Measurements from ENCODE around the gene CATSPERE. TPM values are rescaled to one million over a fixed set of nuclear protein-coding genes. Genes with fewer than 3 reads are reported as not detected.
A peak's percentile ranks its signal among the peaks of the same experiment; 100 is the strongest.
"Not testable (repeated sequence)": the region's sequence is repeated elsewhere in the genome, so short reads cannot be mapped to it uniquely, and the experiment has no call there.

Gene CATSPERE
- total RNA-seq, 2 donors from 2014 or later, result 1.5 TPM

DNA sequence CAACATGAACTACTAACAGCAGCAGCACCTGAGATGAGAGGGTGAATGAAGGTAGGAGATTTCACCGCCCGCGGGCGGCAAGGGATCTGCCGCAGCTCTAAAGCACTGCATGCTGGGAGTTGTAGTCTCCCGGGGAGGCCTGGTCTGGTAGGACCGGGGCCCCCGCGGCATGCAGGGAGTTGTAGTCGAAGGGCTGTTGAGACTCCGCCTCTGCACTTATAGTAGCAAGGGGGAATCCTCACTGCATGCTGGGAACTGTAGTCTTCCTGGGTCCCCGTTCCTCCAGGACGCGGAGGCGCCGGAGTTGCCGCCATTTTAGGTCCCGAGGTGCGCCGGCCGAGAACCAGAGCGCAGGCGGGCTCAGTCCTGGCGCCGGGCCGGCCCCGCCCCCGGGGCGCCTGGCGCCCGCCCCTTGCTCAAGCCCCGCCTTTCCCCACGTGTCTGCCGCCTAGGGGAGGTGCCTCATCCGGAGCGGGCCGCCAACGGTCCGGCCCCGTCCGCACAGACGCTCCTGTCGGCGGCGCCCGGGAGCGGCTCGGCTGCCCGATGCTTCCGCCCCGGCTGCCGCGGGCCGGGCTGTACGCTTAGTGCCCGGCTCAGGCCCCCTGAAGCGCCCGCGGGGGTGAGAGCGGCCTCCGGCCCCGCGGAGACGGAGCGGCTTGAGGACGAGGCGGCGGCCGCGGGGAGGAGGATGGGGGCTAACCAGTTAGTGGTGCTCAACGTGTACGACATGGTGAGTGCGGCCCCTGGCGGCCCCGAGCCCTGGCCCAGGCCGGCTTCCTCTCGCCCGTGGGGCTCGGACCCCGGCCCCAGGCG lies 191.8 kb downstream of the CATSPERE start, which contains the start of gene DESI2:
Gene DESI2 (plus strand): TSS at position 504 of the 816 bp plus-strand sequence. CDS start 188 bp downstream, at position 692.
- intact Hi-C loops (cut with DNase I), result loop anchor here in 1 of 2 donors (1.0 kb wide), 1 partner anchor 77 kb away; no protein-coding TSS in a partner anchor
- DNase-seq (ENCODE audit: low spot score), result peak; percentile 99

- no peak for DNase-seq (ENCODE audit: low spot score)
- intact Hi-C loops (cut with DNase I), result loop anchor here in 1 of 2 donors (1.0 kb wide), 1 partner anchor 77 kb away; no protein-coding TSS in a partner anchor
Observed at GRCh38 chr1:244653439-244654107, 192.5 kb downstream of the CATSPERE start.

DNA sequence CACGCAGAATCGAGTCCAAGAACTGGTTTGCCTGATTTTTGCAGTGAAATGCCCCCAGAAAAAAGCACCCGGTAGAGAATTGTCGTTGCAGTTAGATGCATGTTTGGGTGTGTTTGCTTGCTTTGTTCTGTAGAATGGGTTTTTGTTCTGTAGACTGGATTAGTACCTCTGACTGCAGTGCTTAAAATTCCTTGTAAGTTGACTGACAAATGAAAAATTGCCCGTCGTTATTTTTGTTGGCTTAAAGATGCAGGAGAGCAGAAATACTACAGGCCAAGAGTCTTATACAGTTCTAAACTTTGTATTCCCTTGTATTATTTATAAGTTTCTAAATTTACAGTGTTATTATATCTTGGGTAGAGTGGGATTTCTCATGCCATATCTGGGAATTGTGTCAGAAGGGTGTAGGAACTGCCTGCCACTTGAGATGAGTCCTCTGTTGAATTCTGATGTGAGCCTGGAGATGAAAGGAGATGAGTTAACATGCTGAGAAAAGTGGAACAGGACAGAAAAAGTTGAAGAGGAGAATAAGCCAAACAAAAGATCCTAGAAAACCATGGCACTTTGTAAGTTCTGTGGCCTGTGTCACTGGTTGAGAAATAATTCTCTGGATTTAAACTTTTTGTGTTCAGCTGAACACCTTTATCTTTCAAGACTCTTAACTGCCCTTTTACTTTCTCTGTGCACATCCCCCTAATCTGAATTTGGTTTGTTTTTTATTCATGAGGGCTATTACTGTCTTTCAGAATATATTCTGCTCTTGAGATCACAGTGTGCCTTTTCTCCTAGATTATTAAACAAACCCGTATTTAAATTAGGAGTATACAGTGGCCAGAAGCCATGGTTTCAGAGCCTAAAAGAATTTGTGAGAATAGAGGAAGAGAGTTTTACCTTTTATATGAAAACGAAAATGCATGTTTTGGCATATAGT lies 193.3 kb downstream of the CATSPERE start:
- intact Hi-C loops (cut with DNase I), result no loop called here

DNA sequence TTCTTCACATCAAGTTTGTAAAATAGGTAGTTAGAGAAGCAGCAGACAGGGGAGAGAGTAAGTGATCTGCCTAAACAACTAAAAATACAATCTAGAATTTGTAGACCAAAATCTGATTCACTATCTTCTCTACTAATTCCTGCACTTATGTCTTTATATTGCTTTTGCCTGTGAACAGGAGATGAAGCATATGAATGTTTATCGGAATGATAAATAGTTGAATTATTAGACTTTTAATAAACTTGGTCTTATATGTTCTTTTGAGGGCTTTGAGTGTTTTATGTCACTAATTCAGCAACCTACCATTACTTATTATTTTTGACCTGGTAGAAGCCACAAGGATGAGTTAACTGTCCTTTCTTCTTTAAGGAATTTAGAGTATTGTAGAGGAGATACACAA lies 194.1 kb downstream of the CATSPERE start:
- intact Hi-C loops (cut with DNase I), result no loop called here
- DNase-seq (ENCODE audit: low spot score), result no peak

More for the DNA sequence above, 193.3 kb downstream of the CATSPERE start:
- DNase-seq (ENCODE audit: low spot score), result no peak

- intact Hi-C loops (cut with DNase I), result no loop called here
Observed at GRCh38 chr1:244657421-244657820, 196.3 kb downstream of the CATSPERE start.

GRCh38 chr1:244659694-244660093 lies 198.6 kb downstream of the CATSPERE start:
- intact Hi-C loops (cut with DNase I), result no loop called here
- DNase-seq (ENCODE audit: low spot score), result no peak

More at GRCh38 chr1:244657421-244657820, 196.3 kb downstream of the CATSPERE start:
- DNase-seq (ENCODE audit: low spot score), result no peak

- no peak for DNase-seq (ENCODE audit: low spot score)
- intact Hi-C loops (cut with DNase I), result no loop called here
Observed at GRCh38 chr1:244660595-244660994, 199.5 kb downstream of the CATSPERE start.

- DNase-seq (ENCODE audit: low spot score); intact Hi-C loops (cut with DNase I): not testable (repeated sequence)
Observed at GRCh38 chr1:244661569-244662312, 200.7 kb downstream of the CATSPERE start.

GRCh38 chr1:244662599-244662998 lies 201.5 kb downstream of the CATSPERE start:
- no peak for DNase-seq (ENCODE audit: low spot score)
- intact Hi-C loops (cut with DNase I), result no loop called here

- intact Hi-C loops (cut with DNase I), result no loop called here
- DNase-seq (ENCODE audit: low spot score), result no peak
Observed at GRCh38 chr1:244664353-244664752, 203.3 kb downstream of the CATSPERE start.

DNA sequence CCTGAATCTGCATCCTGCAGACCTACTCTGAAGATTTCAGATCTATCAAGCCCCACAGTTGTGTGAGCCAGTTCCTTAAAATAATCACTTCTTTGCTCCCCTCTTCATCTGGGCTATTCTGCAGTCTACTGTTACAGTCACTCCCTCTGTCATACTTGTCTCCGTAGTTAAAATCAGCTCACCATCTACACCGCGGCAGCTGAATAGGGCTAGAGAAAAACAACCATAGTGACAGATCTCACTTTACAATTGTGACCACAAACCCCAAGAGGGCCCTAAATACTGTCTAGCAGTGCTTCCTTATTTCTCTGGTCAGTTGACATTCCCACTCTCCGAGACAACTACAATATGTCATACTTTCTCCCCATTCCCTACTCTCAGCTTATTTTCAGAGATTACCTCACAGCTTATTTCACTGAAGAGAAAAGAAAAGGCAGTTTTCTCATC lies 204.7 kb downstream of the CATSPERE start:
- no peak for DNase-seq (ENCODE audit: low spot score)
- intact Hi-C loops (cut with DNase I), result loop anchor here in 1 of 2 donors (5.0 kb wide), 1 partner anchor 1432 kb away; no protein-coding TSS in a partner anchor

- DNase-seq (ENCODE audit: low spot score), result not testable (repeated sequence)
- intact Hi-C loops (cut with DNase I), result loop anchor here in 1 of 2 donors (5.0 kb wide), 1 partner anchor 1430 kb away; no protein-coding TSS in a partner anchor
Observed at GRCh38 chr1:244666672-244667418, 205.8 kb downstream of the CATSPERE start.

DNA sequence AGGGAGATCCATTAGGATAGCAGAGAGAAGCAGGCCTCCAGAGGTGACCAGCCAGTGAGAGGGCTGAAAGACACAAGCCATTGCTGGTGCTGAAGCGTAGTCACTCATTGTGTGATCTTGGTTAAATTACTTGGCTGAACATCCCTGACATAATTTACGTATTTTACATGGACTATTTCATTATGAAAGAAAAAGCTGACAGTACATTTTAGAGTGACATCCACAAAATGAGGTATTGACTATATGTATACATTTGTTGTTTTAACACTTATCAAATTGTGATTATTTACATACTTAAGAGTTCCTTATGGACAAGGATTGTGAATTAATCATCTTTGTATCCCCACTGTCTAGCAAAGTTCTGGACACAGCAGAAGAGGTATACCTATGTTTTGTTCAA lies 206.7 kb downstream of the CATSPERE start:
- intact Hi-C loops (cut with DNase I), result loop anchor here in 1 of 2 donors (5.0 kb wide), 1 partner anchor 1430 kb away; no protein-coding TSS in a partner anchor
- DNase-seq (ENCODE audit: low spot score), result no peak

DNA sequence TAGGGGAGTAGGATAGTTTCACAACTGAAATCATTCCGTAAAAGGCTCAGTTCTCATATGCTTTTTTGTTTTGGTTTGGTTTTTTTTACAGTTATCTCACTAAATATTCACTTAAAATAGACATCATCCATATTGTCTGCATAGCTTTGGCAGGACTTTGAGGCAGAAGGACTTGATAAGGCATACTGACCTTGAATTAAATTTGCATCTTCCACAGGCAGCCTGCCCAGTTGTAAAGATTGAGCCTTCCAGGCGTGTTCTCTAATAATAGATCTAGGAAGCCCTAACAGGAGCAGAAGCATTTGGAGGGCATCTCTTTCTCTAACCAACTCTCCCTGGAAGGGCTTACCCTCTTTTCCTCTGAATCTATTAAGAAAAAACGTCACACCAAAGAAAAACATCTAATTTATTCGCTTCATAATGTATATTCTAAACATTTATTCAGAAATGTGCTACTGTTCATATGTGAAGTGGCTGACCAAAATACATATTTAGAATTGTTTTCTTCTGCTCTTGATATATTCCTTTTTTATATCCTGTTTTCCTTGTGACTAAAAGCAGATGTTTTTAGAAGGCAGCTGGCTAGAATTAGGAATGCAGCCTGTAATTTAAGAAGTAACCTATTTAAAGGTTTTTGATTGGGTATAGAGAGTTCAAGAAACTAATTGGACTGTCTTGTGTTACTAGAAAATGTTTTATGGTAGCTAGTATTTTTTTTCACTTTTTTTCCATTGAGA lies 212.0 kb downstream of the CATSPERE start:
- intact Hi-C loops (cut with DNase I), result no loop called here
- no peak for DNase-seq (ENCODE audit: low spot score)

DNA sequence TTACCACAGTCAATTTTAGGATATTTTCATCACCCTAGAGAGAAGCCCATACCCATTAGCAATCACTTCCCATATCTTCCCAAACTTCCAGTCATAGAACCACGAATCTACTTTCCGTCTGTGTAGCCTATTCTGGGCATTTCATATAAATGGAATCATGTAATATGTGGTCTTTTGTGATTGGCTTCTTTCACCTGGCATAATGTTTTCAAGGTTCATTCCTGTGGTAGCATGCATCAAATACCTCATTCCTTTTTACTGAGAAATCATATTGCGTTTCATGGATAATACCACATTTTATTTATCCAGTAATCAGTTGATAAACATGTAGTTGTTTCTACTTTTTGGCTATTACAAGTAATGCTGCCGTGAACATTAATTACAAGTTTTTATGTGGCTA lies 213.4 kb downstream of the CATSPERE start:
- intact Hi-C loops (cut with DNase I), result no loop called here
- DNase-seq (ENCODE audit: low spot score), result no peak

DNA sequence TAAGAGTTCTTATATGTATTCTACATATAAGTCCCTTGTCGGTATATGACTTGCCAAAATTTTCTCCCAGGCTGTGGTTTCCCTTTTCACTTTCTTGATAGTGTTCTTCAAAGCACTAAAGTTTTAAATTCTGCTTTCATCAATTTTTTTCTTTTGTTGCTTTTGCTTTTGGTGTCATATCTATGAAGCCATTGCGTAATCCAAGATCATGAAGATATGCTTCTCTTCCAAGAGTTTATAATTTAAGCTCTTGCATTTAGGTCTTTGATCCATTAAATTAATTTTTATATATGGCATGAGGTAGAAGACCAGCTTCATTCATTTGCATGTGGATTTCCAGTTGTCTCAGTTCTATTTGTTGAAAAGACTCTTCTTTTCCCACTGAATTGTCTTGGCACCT lies 214.1 kb downstream of the CATSPERE start:
- intact Hi-C loops (cut with DNase I), result no loop called here

DNA sequence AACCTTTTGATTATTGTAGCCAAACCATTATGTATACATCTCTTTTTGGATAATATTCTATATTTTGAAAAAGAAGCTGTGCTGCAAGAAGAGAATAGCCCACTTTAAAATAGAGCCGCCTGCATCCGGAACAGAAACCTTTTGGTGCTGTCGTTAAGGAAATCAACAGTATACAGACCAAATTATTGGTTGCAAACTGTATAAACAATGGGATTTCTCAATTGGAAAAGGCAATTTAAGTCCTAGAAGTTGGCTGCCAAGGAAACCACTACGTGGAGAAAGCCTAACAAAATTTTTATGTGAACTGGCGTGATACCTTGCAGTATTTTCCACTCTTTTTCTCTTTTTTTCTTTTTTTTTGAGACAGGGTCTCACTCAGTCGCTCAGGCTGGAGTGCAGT lies 217.6 kb downstream of the CATSPERE start:
- no peak for DNase-seq (ENCODE audit: low spot score)
- intact Hi-C loops (cut with DNase I), result no loop called here

More for the DNA sequence above, 214.1 kb downstream of the CATSPERE start:
- DNase-seq (ENCODE audit: low spot score), result no peak

All from posterior vena cava (tissue), 2 donors.